Glomerular endothelial cell (primary cell): ENCODE data around the gene SMCHD1. TPM values are rescaled to one million over a fixed set of nuclear protein-coding genes. Genes with fewer than 3 reads are reported as not detected.
"Not testable (repeated sequence)": the region's sequence is repeated elsewhere in the genome, so short reads cannot be mapped to it uniquely, and the experiment has no call there.

Experiments used
- DNase-seq: peaks from one replicate; pipeline ENCODE4 v3.0.0-alpha.2; 2011; ENCODE audit warnings: low read depth, low spot score; ENCODE audit errors: extremely low read depth
- total RNA-seq: library from RNA; depleted of rRNA; stranded (reverse); fragments of >200 nt; gene quantifications from 2 replicates; pipeline ENCODE4 v1.2.3, GENCODE V29; 2015

SMCHD1 gene
- total RNA-seq, 1 donor from 2014 or later: 34.5 TPM

DNA sequence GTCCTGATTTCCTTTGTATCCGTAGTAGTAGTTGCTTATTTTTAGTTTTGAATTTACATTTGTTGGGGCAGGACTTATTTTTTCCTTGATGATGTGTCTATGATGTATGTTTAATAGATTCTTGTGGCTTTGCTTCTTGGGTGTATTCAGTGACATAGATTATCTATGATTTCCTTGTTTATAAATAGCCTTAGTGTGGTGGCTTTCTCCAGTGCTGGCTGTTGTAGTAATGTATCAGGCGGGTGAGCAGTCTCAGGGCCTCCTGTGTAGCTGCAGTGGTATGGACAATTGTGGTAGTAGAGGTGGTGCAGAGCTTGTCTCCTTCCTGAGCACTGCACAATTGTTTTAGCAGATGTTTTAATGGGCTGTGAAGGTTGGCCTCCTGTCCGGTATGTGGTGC, 60.5 kb downstream of the SMCHD1 start:
- no peak for DNase-seq

- DNase-seq: no peak
Measured at GRCh38 chr18:2716394-2717326, 61.1 kb downstream of the SMCHD1 start.

DNA sequence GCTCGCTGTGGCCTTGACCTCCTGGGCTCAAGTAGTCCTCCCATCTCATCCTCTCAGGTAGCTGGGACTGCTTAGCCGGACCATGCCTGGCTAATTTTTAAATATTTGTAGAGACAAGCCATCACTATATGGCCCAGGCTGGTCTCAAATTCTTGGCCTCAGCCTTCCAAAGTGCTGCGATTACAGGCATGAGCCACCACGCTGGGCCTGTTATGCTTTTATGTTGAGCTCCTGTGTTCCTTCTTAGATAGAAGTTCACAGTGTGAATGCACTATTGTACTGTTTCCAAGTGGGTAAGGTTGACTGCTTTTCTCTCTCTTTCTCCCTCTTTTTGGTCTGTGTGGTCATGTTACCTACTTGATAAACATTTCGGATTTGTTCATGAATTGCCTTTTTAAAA, 61.9 kb downstream of the SMCHD1 start:
- no peak for DNase-seq

DNA sequence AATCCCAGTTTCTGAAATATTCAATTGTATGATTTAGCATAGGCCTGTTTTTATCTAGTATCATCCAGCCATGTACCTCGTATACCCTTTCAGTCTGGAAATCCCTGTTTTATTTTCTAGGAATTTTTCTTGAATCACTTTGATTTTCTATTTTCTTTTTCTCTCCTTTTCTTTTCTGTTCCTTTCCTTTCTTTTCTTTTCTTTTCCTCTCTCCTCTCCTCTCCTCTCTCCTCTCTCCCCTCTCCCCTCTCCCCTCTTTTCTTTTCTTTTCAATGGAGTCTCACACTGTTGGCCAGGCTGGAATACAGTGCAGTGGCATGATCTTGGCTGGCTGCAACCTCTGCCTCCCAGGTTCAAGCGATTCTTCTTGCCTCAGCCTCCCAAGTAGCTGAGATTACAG, 63.5 kb downstream of the SMCHD1 start:
- no peak for DNase-seq

DNA sequence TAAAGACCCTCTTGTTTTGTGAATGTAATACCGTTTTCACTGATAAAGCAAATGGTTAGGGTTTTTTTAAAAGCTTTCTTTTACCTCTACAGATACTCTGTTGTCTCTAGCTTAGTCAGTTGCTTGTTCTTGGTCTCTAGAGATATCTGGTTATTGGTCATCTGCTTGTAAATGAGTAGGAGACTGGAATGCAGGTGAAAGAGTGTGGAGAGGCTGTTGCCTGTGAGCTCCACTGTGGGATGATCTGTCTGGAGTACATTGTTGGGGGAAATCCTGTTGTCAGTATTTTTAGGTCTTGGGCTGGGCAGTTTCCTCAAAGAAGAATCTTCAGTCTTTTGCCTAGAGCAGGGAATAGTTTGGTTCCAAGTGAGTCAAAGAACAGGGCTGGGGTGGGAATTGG, 67.7 kb downstream of the SMCHD1 start:
- DNase-seq: no peak

DNA sequence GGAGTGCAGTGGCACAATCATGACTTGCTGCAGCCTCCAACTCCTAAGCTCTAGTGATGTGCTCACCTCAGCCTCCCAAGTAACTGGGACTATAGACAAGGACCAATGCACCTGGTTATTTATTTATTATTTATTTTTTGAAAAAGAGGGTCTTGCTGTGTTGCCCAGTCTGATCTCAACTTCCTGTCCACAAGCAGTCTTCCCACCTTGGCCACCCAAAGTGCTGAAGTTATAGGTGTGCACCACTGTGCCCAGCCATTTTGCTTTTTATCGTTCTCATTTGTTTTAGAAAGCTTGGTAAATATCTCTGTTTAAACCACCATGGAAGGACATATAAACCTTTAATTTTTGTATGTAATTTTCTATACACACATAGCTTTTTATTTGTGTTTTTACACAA, 74.2 kb downstream of the SMCHD1 start:
- DNase-seq: no peak

- DNase-seq: no peak
Measured at GRCh38 chr18:2736823-2737222, 81.3 kb downstream of the SMCHD1 start.

DNA sequence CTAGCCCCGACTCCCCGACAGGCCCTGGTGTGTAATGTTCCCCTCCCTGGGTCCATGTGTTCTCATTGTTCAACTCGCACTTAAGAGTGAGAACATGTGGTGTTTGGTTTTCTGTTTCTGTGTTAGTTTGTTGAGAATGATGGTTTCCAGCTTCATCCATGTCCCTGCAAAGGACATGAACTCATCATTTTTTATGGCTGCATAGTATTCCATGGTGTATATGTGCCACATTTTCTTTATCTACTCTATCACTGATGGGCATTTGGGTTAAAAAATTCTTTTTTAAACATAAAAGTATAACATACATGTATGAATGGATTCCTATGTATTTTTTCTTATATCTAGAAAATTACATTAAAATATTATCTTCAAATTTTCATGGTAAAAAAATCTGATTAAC, 84.6 kb downstream of the SMCHD1 start:
- not testable (repeated sequence) for DNase-seq

GRCh38 chr18:2746274-2746673, 90.7 kb downstream of the SMCHD1 start:
- DNase-seq: no peak

DNA sequence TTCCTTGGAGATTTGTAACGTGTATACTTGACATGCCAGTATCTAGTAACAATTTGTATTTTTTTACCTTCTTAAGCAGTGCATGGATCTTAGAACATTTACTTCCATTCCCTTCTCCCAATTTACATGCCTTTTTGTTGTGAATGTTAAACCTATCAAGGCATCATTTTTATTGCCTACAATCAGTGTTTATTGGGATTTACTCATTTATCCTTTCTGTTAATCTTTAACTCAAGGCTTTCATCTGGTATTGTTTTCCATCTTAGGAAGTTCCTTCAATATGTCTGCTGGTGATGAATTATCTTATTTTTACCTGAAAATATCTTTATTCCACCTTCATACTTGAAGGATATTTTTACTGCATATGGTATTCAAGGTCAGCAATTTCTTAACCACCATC, 102.8 kb downstream of the SMCHD1 start:
- no peak for DNase-seq

GRCh38 chr18:2774669-2775068, 119.1 kb downstream of the SMCHD1 start:
- no peak for DNase-seq

- DNase-seq: peak; percentile 80
Measured at GRCh38 chr18:2776601-2777000, 121.1 kb downstream of the SMCHD1 start.

GRCh38 chr18:2777241-2777640, 121.7 kb downstream of the SMCHD1 start:
- no peak for DNase-seq

- DNase-seq: no peak
Measured at GRCh38 chr18:2780750-2781149, 125.2 kb downstream of the SMCHD1 start.

- DNase-seq: no peak
Measured at GRCh38 chr18:2787225-2787624, 131.7 kb downstream of the SMCHD1 start.

GRCh38 chr18:2792395-2792794, 136.9 kb downstream of the SMCHD1 start:
- DNase-seq: no peak

GRCh38 chr18:2794159-2794558, 138.6 kb downstream of the SMCHD1 start:
- no peak for DNase-seq

DNA sequence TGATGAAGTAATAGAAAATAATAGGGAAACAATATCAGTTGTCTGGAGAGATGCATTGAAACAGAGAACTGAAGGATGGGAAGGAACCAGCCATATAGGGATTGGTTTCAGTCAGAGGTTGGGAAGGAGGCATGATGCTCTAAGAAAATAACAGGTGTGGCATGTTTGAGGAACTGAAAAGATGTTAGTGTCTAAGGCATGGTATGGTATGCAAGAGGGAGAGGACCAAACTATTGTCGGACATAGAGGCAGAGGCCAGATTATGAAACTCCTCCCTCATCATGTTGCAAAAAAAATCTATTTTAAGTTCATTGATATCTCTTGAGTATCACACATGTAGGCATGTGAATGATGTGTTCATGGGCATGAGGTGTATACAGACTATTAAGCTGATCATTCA, 142.4 kb downstream of the SMCHD1 start:
- DNase-seq: no peak

DNA sequence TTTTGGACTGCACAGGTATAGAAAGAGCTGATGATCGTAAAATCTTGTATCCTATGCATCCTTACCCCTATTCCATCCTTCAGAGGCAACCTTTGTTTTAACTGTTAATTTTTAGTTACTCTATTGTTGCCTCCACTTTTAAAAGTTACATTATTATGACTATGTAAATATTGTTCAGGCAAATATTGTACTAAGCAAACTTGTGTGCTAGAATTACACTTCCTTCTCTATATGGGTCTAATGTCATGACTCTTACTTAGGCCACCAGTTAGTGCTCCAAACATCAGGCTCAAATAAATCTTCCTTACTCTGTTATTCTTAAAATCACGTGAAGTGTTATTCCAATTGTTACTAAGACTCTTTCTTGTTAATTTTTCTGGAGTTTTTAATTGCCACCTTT, 143.8 kb downstream of the SMCHD1 start:
- DNase-seq: no peak

- DNase-seq: no peak
Measured at GRCh38 chr18:2805970-2806943, 150.7 kb downstream of the SMCHD1 start.

DNA sequence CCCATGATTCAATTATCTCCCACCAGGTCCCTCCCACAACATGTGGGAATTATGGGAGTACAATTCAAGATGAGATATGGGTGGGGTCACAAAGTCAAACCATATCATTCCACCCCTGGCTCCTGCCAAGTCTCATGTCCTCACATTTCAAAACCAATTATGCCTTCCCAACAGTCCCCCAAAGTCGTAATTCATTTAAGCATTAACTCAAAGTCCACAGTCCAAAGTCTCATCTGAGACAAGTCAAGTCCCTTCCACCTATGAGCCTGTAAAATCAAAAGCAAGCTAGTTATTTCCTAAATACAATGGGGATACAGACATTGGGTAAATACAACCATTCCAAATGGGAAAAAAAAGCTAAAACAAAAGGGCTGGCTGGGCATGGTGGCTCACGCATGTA, 153.1 kb downstream of the SMCHD1 start:
- DNase-seq: not testable (repeated sequence)
